GM12801 (cell line): ENCODE measurements around the gene SEPSECS.

Experiments used
- TF ChIP-seq, protein P1 (sequence below): IDR thresholded peaks from one replicate; pipeline ENCODE4 v1.5.1; 2011; ENCODE audit warnings: control low read depth; ENCODE audit not compliant: insufficient read length; ENCODE audit errors: extremely low read depth

SEPSECS gene

GRCh38 chr4:25131926-25132325 is 28.3 kb downstream of the SEPSECS start:
- TF ChIP-seq, protein P1, sequence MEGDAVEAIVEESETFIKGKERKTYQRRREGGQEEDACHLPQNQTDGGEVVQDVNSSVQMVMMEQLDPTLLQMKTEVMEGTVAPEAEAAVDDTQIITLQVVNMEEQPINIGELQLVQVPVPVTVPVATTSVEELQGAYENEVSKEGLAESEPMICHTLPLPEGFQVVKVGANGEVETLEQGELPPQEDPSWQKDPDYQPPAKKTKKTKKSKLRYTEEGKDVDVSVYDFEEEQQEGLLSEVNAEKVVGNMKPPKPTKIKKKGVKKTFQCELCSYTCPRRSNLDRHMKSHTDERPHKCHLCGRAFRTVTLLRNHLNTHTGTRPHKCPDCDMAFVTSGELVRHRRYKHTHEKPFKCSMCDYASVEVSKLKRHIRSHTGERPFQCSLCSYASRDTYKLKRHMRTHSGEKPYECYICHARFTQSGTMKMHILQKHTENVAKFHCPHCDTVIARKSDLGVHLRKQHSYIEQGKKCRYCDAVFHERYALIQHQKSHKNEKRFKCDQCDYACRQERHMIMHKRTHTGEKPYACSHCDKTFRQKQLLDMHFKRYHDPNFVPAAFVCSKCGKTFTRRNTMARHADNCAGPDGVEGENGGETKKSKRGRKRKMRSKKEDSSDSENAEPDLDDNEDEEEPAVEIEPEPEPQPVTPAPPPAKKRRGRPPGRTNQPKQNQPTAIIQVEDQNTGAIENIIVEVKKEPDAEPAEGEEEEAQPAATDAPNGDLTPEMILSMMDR = no peak

DNA sequence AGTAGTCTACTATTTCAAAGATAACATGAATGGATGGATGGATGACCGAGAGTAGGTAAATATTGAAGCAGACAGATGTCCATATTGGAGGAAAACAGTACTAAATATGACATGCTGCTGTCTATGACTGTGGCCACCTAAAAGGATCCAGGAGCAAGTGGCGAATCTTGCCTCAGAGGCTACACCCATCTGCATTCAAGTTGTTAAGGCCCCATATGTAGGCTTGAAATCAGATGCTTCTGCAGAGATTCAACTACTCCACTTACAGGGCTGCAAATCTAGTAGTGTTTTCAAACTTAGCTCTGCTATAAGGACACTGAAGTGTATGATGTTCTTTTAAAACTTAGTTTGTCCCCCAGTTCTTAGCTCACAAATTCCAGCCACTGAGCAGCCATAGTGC is 28.9 kb downstream of the SEPSECS start:
- TF ChIP-seq, protein P1 = no peak

GRCh38 chr4:25129917-25130316 is 30.3 kb downstream of the SEPSECS start:
- TF ChIP-seq, protein P1 = no peak

DNA sequence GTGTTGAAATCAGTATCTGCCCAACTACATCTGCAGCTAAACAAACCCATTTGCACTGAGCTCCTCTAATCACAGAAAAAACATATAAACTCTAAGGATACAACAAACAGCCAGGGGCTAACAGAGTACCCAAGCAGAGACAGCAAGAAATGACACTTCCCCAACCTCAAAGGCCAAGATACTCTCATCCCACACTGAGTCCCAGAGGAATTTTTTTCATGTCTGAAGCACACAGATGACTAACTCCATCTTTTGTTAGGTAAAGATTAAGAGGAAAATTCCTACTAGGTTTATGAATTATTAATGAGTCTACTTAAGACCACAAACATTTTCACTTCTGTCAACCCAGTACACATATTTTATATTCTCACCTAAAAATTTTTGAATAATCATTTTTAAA is 31.6 kb downstream of the SEPSECS start:
- TF ChIP-seq, protein P1 = no peak

DNA sequence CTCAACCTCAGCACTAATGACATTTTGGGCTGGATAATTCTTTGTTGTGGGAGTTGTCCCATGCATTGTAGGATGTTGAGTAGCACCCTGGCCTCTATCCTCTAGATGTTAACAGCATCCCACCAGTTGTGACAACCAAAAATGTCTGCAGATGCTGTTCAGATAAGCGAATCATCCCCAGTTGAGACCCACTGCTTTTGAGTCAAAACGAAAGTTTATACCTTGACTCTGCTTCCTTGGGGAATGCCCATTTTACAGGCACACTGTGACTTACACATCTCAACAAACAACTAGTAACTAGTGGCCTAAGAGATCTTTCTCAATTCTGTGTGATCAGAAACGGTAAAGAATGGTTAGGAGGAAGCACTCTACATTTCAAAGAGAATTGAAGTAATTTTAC is 37.0 kb downstream of the SEPSECS start:
- TF ChIP-seq, protein P1 = no peak

GRCh38 chr4:25120146-25120940 is 39.9 kb downstream of the SEPSECS start:
- TF ChIP-seq, protein P1 = no peak

- TF ChIP-seq, protein P1 = no peak
Observed at GRCh38 chr4:25117716-25118472, 42.4 kb downstream of the SEPSECS start.
